Ramos (cell line): Measurements from ENCODE around the gene KRTAP20-1.

Experiments
- in situ Hi-C: fragments of 300-500 bp; cut with MboI; formaldehyde crosslinking; loops from one replicate; pipeline ENCODE4 v1.14.3; 2022; ENCODE audit warnings: low sequenced_read_pairs; ENCODE audit not compliant: unreplicated experiment

Gene KRTAP20-1

DNA sequence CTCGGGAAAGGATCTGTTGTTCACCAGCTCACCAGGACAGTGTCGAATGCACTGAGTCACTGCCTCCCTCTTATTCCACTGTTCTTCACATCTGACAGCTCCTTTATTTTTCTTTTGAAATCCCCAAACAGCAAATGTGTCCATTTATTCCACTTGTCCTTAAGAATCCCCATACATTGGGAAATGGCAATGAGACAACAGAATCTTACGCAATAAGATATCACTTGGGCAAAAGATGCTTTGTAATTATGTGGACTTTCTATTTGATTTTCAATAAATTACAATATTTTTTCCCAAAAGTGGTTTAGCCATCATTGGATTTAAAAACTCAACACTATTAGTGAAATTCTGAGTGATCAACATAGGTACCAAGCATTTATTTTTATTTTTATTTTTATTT, 22.5 kb downstream of the KRTAP20-1 start:
- in situ Hi-C loops = no loop called here

DNA sequence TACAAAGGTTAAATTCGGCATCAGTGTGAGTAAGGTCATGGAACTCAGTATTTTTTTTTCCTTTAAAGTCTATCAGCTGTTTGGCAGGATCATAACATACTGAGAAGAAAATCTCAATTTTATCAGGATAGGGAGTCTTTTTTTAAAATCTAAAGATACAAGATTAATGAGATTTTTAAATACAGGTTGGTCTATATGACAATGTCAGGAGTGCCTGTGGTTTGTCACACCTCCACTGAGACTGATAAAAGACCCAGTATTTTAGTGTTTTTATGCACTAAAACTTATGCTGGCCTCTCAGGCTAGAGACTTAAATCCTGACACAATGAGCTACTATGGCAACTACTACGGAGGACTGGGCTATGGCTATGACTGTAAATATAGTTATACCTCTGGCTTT, 26.3 kb downstream of the KRTAP20-1 start, which contains the start of gene KRTAP20-3:
Gene KRTAP20-3 (plus strand): TSS at position 301 of the 400 bp plus-strand sequence.
- in situ Hi-C loops = no loop called here

DNA sequence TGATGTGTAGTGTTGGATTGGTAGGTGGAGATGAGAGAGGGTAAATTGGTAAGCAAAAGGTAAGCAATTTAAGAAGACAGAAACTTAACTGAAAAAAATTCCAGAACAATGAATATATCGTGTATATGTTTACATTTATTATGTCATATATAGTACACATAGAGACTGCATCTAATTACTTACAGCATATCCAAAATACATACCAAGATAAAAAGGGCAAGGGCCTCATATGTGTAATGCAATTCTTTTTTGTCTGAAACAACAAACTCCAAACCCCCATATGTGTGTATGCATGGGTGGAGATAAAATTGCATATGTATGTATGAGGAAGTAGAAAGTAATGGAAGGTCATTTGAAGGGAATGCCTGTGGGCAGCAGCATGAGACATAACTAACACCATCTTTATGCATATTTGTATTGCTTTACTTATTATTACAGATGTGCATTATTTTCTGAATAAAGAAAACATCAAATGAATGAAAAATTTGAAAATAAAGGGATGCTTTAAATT, 30.7 kb downstream of the KRTAP20-1 start:
- in situ Hi-C loops = no loop called here

DNA sequence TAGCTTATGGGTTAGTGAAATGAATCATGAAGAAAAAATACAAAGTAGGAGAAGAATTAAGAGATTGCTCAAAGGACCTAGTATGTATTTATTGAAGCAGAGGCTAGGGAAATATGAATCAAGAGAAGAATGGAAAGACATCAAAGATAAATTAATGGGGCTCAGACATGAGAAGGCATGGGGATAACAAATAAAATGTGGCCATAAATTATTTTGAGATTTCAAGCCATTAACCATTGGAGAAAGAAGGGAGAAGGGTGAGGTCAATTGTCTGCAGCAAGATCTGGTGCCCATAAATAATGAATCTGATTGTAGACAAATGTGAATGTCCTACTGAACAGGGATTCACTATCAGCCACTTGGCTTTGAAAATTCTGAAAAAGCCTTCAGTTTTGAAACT, 36.7 kb downstream of the KRTAP20-1 start:
- in situ Hi-C loops = no loop called here
